OCI-LY7 (cell line): ENCODE results near the gene TUBB1.

Source experiments
- CTCF ChIP-seq: fragments of 200-600 bp; sonication (generic); conservative IDR thresholded peaks from 2 replicates; pipeline ENCODE4 v1.5.1; 2014; ENCODE audit warnings: mild to moderate bottlenecking, antibody characterized with exemption, low read length, moderate library complexity, mixed read lengths
- EZH2phosphoT487 ChIP-seq: fragments of 200-600 bp; sonication (generic); IDR thresholded peaks from 2 replicates; pipeline ENCODE4 v1.6.1; 2018; ENCODE audit warnings: low read depth, borderline replicate concordance, mild to moderate bottlenecking, mixed run types, antibody characterized with exemption, low read length, moderate library complexity, mixed read lengths

- TF ChIP-seq CTCF, result no peak
- no peak for TF ChIP-seq EZH2phosphoT487
Observed at GRCh38 chr20:59015411-59015810, 3.8 kb upstream of the TUBB1 start.
